Activated T-cell treated with anti-CD3 and anti-CD28 coated beads for 1 hour (primary cell): Measurements from ENCODE around the gene SNX13.
"Not testable (repeated sequence)": the region's sequence is repeated elsewhere in the genome, so short reads cannot be mapped to it uniquely, and the experiment has no call there.

Experiments
- DNase-seq: peaks from one replicate; pipeline ENCODE4 v3.0.0-alpha.2; 2020; ENCODE audit warnings: low read depth

The SNX13 gene

DNA sequence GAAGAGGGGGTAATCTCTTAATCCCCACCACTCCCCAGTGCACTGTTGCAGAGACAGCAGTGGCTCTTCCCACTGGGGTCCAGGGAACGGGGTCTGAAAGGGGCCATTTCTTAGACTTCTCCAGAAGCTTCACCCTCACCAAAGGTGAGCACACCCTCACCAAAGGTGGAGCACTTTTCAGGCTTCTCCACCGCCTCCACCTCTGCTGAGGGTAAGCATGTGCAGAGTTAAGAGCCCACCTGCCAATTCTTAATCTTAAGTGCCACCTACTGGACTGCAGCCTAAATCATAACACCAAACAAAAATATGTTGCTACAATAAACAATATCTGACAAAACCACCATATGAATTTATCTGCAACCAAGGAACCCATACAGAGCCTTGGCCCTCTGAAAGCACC is 27.0 kb downstream of the SNX13 start:
- DNase-seq: no peak

DNA sequence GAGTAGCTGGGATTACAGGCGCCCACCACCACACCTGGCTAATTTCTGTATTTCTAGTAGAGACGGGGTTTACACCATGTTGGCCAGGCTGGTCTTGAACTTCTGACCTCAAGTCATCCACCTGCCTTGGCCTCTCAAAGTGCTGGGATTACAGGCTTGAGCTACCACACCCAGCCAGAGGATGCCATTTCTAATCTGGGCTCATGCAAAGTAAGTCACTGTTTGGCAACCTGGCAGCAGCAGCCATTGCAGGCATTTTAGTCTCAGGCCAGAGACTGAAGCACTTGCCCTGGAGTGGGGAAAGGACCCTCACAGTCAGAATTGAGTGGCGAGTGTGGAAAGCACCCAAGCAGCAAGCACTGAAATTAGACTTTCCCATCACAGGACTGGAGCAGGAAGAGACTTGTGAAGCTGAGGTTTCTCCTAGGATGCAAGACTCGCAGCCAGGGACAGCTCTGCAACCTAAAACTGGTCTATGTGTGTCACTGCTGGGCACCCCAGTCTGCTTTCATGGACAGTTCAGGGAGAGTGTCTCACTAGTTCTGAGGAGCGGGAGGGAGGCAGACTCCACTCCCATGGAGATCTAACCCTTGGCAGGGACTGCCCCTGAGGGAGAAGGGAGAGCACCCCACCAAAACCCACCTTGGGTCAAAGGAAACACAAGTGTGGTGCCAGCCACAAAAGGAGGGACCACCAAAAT is 27.6 kb downstream of the SNX13 start:
- no peak for DNase-seq

DNA sequence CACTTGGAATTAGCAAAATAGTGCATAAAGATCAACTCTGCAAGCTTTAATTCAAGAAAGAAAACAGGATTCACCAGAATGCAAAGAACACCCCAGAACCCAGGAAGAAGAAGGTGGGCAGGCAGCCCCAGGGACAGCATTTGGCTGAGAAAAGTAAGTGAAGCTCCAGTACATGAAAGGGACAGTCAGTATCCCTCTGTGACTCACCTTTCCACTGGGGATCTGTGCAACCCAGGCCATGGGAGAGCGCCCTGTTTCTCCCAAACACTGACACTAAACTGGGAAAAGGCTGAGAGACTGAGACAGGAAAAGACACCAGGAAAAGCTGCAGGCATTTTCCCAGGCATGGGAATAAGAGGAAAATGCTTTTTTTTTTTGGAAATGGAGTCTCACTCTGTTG is 28.2 kb downstream of the SNX13 start:
- DNase-seq: no peak

DNA sequence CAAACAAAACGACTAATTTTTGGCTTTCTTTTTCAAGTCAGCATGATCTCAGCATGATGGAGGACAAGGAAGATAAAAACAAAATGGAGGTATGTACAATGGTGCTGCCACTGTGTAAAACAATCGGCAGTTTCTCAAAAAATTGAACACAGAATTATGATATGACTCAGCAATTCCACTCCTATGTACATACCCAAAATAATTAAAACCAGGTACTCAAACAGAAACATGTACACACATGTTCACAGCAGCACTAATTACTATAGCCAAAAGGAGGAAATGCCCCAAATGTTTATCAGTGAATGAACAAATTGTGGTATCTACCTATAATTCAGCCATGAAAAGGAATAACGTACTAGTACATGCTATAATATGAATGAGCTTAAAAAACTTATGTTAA is 29.9 kb downstream of the SNX13 start:
- no peak for DNase-seq

DNA sequence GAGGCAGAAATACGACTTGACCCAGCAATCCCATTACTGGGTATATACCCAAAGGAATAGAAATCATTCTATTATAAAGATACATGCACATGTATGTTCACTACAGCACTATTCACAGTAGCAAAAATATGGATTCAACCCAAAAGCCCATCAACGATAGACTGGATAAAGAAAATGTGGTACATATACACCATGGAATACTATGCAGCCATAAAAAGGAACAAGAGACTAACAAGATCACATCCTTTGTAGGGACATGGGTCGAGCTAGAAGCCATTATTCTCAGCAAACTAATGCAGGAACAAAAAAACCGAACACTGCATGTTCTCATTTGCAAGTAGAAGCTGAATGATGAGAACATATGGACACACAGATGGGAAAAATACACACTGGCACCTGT is 31.0 kb downstream of the SNX13 start:
- DNase-seq: not testable (repeated sequence)

DNA sequence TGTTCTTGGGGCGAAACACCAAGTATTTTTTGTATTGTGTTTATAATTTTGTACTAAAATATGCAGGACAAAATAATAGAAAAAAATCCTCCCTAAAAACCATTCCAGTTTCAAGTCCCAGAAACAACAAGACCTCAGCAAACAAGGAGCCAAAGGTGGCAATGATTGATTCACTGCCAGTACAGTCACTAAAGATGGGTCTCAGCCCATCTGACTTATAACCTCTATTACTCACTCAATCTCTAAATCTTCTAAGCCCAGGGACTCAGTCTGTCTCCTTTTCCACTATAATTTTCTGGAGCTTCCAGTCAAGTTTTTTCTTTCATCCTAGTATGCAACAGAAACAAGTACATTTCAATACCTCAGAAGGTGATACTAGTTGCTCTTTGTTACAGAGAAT is 33.3 kb downstream of the SNX13 start:
- no peak for DNase-seq

DNA sequence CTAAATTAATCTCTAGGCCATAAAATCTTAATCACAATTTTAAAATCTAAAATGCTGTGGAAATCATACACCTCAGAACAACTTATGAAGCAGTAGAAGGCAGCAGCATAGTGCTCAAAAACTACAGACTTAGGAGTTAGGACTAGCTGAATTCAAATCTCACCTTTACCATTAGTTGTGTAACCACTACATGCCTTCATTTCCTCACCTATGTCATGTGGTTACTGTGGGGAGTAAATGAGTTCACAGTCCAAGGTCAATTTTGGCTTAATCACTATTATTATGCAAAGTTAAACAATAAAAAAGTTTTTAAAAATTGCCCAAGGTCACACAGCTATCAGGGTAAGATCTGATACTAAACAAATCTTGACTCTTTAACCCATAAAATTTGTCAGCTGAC is 37.0 kb downstream of the SNX13 start:
- no peak for DNase-seq

DNA sequence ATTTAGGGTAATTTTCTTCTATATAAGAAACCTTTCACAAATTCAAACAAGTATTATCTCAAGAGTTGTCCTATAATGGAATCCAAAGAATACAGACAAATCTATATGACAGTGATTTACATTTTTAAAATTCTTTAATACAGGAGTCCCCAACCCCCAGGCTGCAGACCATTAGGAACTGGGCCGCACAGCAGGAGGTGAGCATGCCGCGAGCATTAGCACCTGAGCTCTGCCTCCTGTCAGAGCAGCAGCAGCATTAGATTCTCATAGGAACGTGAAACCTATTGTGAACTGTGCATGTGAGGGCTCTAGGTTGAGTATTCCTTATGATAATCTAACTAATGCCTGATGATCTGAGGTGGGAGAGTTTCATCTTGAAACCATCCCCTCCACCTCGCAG is 37.7 kb downstream of the SNX13 start:
- DNase-seq: no peak

DNA sequence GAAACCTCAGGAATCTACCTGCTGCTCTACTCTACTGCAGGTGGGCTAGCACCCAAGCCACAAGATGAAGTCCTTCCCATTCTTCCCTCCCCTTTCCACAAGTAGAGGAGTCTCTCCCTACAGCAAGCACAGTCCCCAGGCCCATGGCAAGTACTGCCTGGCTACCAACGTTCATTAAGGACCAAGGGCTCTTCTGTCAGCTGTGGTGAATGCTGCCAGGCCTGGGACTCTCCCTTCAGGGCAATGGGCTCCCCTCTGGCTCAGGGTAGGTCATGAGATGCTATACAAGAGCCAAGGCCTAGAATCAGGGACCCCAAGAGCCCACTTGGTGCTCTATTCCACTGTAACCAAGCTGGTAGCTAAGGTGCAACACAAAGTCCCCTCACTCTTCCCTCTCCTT is 39.8 kb downstream of the SNX13 start:
- no peak for DNase-seq

DNA sequence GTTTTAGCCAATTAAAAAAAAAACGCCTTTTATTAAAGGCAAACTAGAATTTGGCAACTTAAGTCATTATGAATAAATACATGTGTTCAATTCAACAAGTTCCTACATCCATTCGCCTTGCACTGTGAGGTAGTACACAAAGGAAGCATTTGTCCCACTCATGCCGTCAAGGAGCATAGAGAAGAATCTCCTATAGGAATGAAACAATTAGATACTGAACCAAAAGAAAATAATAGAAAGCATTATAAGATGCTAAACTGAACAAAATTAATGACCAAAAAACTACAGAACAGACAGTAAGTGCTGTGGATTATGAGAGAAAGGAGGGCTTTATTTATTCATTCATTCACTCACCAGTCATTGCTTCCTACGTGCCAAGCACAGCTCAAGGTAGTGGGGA is 42.2 kb downstream of the SNX13 start:
- no peak for DNase-seq

DNA sequence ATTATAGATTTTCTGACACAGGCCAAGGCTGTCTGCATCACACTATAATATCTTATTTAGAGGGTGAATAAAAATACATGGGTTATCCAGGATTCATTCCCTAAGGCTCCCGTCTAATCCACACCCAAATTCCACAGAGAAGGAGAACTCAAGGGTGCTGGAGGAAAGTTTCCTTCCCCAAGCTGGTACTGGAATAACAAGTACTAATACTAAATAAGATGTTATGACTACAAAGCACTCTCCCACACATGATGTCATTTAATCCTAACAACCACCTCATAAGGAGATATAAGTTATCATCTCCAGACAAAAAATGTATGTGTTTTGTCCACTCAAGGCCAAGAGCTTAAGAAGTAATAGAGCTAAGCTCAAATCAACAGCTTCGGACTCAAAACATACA is 53.0 kb downstream of the SNX13 start:
- no peak for DNase-seq

DNA sequence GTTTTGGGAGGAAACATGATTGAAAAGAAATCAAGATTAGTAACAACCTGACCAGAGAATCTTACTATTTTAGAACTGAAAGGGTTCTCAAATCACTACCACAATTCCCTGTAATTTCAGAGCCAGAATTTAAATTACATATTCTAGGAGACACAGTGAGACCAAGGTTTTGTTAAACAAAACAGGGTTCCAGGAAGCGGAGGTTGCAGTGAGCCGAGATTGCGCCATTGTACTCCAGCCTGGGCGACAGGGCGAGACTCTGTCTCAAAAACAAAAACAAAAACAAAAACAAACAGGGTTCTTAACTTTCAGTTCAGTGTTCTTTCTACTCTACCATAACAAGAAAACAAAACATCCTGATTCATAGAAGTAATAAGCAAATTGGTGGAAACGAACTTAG is 57.6 kb downstream of the SNX13 start:
- DNase-seq: no peak

DNA sequence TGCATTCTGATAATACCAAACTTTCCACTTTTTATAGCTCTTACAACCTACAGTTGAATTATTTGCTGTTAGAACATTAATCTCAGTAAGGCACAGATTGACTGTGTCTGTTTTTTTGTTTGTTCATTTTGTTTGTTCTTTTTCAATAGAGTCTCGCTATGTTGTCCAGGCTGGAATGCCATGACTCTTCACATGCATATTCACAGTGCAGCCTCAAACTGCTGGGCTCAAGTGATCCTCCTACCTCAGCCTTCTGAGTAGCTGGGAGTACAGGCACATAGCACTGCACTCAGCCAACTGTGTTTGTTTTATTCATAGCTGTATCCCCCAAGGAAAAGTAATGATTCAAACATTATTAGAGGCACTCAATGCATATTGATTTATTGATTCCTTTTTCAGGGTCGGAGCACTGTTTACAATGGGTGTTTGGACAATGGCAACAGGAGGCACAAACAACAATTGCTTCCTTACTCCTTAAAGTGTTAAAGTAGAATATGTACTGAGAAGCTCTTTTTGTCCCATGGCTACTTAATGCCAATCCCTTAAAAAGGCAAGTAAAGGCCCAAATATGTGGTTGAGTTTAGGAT is 61.1 kb downstream of the SNX13 start:
- no peak for DNase-seq

DNA sequence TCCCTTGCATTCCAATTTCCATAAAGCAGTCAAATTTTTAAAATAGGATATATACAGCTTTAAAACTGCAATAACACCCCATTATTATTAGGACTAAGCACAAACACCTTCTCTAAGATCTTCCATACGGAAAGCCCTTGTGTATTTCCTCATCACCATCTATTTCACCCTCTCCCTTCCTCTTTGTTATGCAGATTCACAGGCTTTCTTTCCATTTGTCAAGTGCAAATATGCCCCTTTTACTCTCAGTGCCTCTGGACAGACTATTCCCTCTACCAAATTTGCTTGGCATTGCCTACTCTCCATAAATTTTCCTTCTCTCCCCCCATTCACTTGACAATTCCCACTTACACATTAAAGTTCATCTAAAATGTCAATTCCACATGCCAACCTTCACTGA is 61.7 kb downstream of the SNX13 start:
- no peak for DNase-seq

DNA sequence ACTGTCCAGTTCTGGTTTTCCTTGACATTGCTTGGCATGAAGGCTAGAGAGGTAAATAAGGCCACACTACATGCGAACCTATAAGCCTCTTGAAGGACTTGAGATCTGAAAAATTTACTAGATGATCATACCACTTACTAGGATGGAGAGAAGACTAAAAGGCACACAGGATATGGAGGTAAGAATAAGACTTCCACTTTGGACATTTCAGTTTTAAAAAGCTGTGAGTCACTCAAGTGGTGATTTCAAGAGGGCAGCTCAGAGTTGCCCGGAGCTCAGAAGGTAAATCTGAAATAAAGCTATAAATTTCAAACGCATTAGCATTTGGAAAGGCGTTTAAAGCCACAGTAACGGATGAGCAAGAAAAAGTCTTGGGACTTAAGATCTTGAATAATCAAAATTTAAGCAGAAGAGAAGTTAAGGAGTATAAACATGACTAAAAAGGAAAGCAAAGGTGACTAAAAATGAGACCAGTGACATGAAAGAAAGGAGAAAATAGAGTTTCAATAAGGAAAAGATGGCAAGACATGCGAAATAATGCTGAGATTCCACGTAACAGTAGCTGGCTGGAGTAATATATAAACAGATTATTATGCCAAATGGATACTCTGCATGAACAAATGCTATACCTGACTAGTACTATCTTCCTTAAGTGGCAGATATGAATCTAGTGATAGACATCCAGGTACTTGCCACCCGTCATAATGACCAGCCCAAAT is 68.3 kb downstream of the SNX13 start:
- DNase-seq: no peak

DNA sequence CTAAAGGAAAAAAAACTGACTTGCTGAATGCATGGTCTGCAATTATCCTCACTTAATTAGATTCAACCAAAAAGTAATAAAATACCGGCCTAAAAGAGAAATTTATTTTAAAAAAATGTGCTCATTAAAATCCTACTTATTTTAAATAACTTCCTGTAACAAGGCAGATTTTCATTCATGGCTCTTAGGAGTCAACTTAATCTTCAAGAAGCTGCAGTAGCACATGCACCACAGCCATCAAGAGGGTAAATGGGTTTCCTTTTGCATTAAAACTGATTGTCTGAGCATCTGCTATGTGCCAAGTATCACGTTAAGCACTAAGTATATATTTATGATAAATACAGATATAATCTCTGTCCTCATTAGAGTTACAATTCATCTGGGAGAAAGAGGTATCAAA is 69.9 kb downstream of the SNX13 start:
- no peak for DNase-seq

DNA sequence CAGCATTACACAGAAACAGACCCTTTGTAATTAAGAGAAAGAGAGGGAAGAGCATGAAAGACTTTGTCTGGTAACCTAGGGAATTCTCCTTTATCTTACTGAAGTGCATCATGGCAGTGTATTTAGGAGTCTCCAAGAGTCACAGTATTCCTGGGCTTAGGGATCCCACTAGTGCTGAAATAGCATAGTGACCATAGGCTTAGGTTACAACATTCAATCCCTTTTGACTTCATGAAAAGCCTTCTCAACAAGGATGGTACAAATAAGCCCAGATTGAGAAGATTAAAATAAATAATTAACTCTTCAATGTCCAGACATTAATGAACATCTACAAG is 76.5 kb downstream of the SNX13 start:
- no peak for DNase-seq

DNA sequence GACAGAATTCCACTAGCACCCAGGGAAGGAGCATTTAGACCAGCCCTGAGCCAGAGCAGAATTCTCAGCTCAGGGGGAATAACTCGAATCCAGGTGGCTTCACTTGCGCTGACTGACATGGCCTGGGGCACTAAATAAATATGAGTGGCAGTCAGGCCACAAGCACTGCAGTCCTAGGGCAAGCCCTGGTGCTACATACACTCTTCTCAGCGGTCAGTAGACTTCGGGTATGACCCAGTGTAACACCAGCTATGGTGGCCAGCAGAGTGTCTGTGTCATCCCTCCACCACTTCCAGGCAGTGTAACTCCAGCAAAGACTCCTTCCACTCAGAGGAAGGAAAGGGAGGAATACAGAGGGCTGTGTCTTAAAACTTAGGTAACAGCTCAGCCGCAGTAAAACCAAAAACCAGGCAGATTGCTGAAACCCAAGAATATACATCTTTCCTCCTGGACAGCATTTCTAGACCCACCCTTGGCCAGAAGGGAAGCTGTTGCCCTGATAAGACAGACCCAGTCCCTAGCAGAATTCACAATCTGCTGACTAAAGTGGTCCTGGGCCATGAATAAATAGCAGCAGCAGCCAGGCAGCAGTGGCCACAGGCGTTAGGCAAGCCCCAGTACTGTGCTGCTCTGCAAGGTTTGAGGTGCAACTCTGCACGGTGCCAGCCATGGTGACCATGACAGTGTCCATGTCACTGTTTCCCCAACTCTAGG is 77.0 kb downstream of the SNX13 start:
- no peak for DNase-seq

DNA sequence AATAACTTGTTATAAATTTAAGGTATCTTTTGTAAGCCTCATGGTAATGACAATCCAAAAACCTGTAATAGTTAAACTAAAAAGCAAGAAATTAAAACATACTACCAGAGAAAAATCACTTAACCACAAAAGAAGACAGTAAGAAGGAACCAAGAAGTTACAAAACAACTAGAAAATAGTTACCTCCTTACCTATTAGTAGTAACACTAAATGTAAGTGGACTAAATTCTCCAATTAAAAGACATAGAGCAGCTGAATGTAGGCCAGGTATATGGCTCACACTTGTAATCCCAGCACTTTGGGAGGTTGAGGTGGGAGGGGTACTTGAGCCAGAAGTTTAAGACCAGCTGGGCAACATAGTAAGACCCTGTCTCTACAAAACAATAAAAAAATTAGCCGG is 84.0 kb downstream of the SNX13 start:
- DNase-seq: no peak

DNA sequence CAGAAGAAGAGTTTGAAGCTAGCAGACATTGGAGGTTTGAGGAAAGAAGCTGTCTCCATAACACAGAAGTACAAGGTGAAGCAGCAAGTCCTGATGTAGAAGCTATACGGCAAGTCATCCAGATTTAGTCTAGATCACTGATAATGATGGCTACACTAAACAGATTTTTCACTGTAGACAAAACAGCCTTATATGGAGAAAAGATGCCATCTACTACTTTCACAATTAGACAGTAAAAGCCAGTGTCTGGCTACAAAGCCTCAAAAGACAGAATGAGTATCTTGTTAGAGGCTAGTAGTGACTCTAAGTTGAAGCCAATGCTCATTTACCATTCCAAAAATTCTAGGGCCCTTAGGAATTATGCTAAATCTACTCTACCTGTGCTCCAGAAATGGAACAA is 85.1 kb downstream of the SNX13 start:
- DNase-seq: no peak

DNA sequence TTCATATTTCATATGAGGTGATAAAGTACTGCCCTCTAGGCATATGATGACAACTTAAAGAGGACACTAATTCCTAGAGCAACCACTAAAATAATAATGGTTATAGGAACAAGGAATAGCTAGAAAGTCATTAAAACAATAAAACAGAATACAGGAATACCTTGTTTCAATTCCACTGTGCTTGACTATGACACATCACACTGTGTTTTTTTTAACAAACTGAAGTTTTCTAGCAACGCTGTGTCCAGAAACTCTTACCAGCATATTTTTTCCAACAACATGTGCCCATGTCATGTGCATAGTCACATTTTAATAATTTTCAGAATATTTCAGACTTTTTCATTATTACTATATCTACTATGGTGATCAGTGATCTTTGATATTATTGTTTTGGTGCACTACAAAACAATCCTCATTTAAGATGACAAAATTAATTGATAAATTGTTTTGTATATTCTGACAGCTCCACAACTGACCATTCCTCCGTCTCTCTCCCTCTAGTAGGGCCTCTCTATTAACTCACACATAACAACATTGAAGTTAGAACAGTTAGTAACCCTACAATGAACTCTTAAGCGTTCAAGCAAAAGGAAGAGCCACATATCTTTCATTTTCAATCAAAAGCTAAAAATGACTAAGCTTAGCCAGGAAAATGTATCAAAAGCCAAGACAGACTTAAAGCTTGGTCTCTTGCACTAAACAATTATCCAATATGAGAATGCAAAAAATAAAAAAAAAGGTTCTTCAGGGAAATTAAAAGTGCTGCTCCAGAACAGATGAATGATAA is 85.8 kb downstream of the SNX13 start:
- DNase-seq: no peak

DNA sequence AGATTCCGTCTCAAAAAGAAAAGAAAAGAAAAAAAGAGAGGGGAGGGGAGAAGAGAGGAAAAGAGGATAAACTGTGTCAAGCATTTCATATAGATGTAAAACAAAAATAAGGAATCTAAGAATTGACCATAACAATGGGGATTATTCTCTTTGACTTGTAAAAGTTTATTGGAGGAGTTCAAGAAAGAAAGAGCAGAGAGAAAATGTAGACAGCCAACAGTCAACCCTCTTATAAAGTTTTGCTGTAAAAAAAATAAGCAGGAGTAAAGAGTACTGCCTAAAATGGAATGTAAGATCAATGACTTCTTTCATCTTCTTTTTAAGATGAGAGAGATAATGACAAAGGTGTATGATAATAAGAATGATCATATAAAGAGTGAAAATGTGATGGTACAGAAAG is 87.9 kb downstream of the SNX13 start:
- DNase-seq: no peak
